ENCODE data around the gene RPS19BP1. TPM values are rescaled to one million over a fixed set of nuclear protein-coding genes. Genes with fewer than 3 reads are reported as not detected.

The RPS19BP1 gene
- total and polyA plus RNA-seq, 12 donors, result 31.3 to 222 (median 41.8) TPM

DNA sequence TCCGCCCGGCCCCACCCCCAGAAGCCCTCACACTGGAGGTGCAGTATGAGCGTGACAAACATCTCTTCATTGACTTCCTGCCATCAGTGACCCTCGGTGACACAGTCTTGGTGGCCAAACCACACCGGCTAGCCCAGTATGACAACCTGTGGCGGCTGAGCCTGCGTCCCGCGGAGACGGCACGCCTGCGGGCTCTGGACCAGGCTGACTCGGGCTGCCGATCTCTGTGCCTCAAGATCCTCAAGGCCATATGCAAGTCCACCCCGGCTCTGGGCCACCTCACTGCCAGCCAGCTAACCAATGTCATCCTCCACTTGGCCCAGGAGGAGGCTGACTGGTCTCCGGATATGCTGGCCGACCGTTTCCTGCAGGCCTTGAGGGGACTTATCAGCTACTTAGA lies 18.8 kb downstream of the RPS19BP1 start:
- intact Hi-C loops (cut with DNase I), result loop anchor here in 3 of 10 donors (5.0 to 10.0 kb wide), 4 partner anchors 71 to 346 kb away; no protein-coding TSS in a partner anchor
- 79 to 80% methylated on average over 18 of the region's 18 CpGs for WGBS, 2 donors
- no peak overlapping the region for H3K4me3 ChIP-seq
- no peaks in the 10 kb centered on the region for H3K27me3 ChIP-seq
- peaks cover 2 to 35% (median 14%) of the 10 kb centered on the region in 9 donors for H3K4me1 ChIP-seq
- H3K27ac ChIP-seq, result peak overlapping the region in 3 of 10 donors; percentile 20 to 44 (median 23)
- ATAC-seq (peak in 4 of 8 donors; percentile 8 to 52 (median 15)), DNase-seq (no peak)
- H3K36me3 ChIP-seq, result peaks cover 0 to 89% (median 55%) of the 10 kb centered on the region in 9 donors
- no peaks in the 10 kb centered on the region for H3K9me3 ChIP-seq
- TF ChIP-seq, protein P1, sequence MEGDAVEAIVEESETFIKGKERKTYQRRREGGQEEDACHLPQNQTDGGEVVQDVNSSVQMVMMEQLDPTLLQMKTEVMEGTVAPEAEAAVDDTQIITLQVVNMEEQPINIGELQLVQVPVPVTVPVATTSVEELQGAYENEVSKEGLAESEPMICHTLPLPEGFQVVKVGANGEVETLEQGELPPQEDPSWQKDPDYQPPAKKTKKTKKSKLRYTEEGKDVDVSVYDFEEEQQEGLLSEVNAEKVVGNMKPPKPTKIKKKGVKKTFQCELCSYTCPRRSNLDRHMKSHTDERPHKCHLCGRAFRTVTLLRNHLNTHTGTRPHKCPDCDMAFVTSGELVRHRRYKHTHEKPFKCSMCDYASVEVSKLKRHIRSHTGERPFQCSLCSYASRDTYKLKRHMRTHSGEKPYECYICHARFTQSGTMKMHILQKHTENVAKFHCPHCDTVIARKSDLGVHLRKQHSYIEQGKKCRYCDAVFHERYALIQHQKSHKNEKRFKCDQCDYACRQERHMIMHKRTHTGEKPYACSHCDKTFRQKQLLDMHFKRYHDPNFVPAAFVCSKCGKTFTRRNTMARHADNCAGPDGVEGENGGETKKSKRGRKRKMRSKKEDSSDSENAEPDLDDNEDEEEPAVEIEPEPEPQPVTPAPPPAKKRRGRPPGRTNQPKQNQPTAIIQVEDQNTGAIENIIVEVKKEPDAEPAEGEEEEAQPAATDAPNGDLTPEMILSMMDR (IDR thresholded peaks at IDR 0.05), result no peak

DNA sequence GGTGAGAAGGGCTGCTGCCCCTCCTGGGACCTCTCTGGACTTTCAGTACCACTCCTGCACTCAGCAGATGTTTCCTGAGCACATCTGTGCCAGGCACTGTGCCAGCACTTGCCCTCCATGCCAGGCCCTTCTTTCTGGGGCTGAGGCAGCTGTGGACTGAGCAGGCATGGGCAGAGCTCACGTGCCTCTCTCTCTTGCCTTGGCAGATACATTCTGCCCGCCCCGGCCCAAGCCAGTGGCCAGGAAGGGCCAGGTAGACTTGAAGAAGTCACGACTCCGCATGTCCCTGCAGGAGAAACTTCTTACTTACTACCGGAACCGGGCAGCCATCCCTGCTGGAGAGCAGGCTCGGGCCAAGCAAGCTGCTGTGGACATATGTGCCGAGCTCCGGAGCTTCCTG lies 20.5 kb downstream of the RPS19BP1 start:
- ATAC-seq, result no peak
- 91% methylated on average over 10 of the region's 10 CpGs for WGBS, 2 donors
- no peak for DNase-seq

DNA sequence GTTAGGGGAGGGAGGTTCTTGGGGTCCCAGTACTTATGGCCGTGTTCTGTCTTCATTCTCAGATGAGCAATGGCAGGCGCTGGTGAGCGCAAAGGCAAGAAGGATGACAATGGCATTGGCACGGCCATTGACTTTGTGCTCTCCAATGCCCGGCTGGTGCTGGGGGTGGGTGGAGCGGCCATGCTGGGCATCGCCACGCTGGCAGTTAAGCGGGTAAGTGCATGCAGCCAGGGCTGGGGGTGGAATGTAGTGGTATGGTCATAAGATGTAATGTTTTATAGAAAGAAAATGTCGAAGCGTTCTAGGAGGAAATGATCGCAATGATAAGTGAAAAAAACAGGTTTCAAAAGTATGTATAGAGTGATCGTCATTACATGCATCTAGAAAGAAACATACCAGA lies 21.3 kb downstream of the RPS19BP1 start:
- H3K9me3 ChIP-seq, result no peaks in the 10 kb centered on the region
- H3K27me3 ChIP-seq, result no peaks in the 10 kb centered on the region
- WGBS, 2 donors, result 95% methylated on average over 13 of the region's 13 CpGs
- H3K4me1 ChIP-seq, result peaks cover 0 to 37% (median 9%) of the 10 kb centered on the region in 9 donors
- DNase-seq (no peak), ATAC-seq (no peak)
- no peak overlapping the region for H3K4me3 ChIP-seq
- peaks cover 0 to 100% (median 64%) of the 10 kb centered on the region in 9 donors for H3K36me3 ChIP-seq
- no peak overlapping the region for H3K27ac ChIP-seq
- TF ChIP-seq, protein P1 (IDR thresholded peaks at IDR 0.05), result no peak
- intact Hi-C loops (cut with DNase I), result loop anchor here in 3 of 10 donors (5.0 to 10.0 kb wide), 4 partner anchors 69 to 344 kb away; no protein-coding TSS in a partner anchor

More for the DNA sequence above, 20.5 kb downstream of the RPS19BP1 start:
- TF ChIP-seq, protein P1 (IDR thresholded peaks at IDR 0.05), result no peak
- Histone ChIP-seq H3K36me3 (peaks cover 0 to 100% (median 63%) of the 10 kb centered on the region in 9 donors), H3K27me3 (no peaks in the 10 kb centered on the region), H3K4me1 (peaks cover 0 to 37% (median 9%) of the 10 kb centered on the region in 9 donors), H3K4me3 (no peak overlapping the region), H3K27ac (no peak overlapping the region), H3K9me3 (no peaks in the 10 kb centered on the region)
- intact Hi-C loops (cut with DNase I), result loop anchor here in 3 of 10 donors (5.0 to 10.0 kb wide), 4 partner anchors 70 to 345 kb away; no protein-coding TSS in a partner anchor

DNA sequence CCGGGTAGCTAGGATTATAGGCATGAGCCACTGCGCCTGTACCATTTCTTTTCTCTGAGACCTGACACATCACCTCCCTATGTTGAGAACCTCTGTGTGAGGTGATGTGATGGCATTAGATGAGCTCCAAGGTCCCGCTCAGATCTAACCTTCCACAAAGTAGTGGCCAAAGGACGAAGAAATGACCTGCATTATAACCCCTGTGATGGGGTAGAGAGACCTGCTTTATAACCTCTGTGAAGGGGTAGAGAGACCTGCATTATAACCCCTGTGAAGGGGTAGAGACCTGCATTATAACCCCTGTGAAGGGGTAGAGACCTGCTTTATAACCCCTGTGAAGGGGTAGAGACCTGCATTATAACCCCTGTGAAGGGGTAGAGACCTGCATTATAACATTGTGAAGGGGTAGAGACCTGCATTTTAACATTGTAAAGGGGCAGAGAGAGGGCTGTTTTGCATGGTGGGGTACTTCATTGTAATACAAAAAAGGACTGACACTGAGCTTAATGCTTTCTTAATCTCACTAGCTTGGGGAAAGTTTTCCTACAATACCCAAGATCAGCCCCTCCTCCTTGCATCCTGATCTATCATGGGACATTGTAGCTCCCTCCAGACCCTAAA lies 21.9 kb downstream of the RPS19BP1 start:
- Histone ChIP-seq H3K36me3 (peaks cover 0 to 100% (median 70%) of the 10 kb centered on the region in 9 donors), H3K27ac (no peak overlapping the region), H3K4me3 (no peak overlapping the region), H3K4me1 (peaks cover 0 to 42% (median 13%) of the 10 kb centered on the region in 9 donors), H3K27me3 (no peaks in the 10 kb centered on the region), H3K9me3 (no peaks in the 10 kb centered on the region)
- DNase-seq (no peak), ATAC-seq (no peak)
- TF ChIP-seq, protein P1 (IDR thresholded peaks at IDR 0.05), result no peak
- 91 to 96% methylated on average over 4 of the region's 4 CpGs for WGBS, 2 donors
- intact Hi-C loops (cut with DNase I), result loop anchor here in 3 of 10 donors (5.0 to 10.0 kb wide), 4 partner anchors 68 to 343 kb away; no protein-coding TSS in a partner anchor

Measured in heart right ventricle (tissue), 16 donors.